GM12878 (cell line): Measurements from ENCODE around the gene SCNN1A. TPM values are rescaled to one million over a fixed set of nuclear protein-coding genes. Genes with fewer than 3 reads are reported as not detected.

ENCODE experiments used
- ATAC-seq: fragments of 200-7000 bp; cut with Tn5 transposase; 3 replicates; pipeline ENCODE4 v1.9.1; 2020; ENCODE audit warnings: mild to moderate bottlenecking, moderate library complexity
- Bru-seq: library from RNA; stranded (reverse); fragments of 400-500 nt; gene quantifications from one replicate; lab custom pipeline; 2021; lab: Mats Ljungman, UMichigan
- BruChase-seq, 2 experiments: library from RNA; stranded (reverse); fragments of 400-500 nt; gene quantifications; one replicate each; lab custom pipeline; 2021; lab: Mats Ljungman, UMichigan
- BruUV-seq: library from RNA; stranded (reverse); fragments of 400-500 nt; replicated peaks from 2 replicates; lab custom pipeline; 2021; lab: Mats Ljungman, UMichigan
- CTCF ChIA-PET: fragments of 300-600 bp; sonication (Branson Sonifier 250); formaldehyde crosslinking; extraction: SDS; loops from one replicate; lab custom pipeline; 2021; ENCODE audit warnings: inconsistent platforms; lab: Yijun Ruan, JAX
- POLR2A ChIA-PET: fragments of 350-600 bp; formaldehyde crosslinking; extraction: SDS; loops from one replicate; lab custom pipeline; 2021; ENCODE audit warnings: inconsistent platforms; lab: Charles Lee
- RAD21 ChIA-PET: fragments of 300-600 bp; sonication (Branson Sonifier 250); formaldehyde crosslinking; loops from one replicate; lab custom pipeline; 2023; ENCODE audit warnings: antibody characterized with exemption; ENCODE audit not compliant: unreplicated experiment; lab: Charles Lee
- SMC1A ChIA-PET: fragments of 300-600 bp; sonication (Branson Sonifier 250); formaldehyde crosslinking; loops from one replicate; lab custom pipeline; 2023; ENCODE audit not compliant: unreplicated experiment, uncharacterized antibody; lab: Charles Lee
- DNase-seq: peaks from one replicate; pipeline ENCODE4 v3.0.0-alpha.2; 2011; ENCODE audit warnings: low read depth, low spot score
- FAIRE-seq: peaks from 3 replicates; lab custom pipeline; 2011; peaks lifted over from hg19 to GRCh38; lab: Jason Lieb, UNC
- H2AFZ ChIP-seq: 2 replicates; pipeline ENCODE4 v1.6.0; 2011; ENCODE audit warnings: low read depth, low read length, control low read depth; ENCODE audit not compliant: control insufficient read depth
- H3K27ac ChIP-seq: 2 replicates; pipeline ENCODE4 v1.5.1; 2011; ENCODE audit warnings: control low read depth; ENCODE audit not compliant: control insufficient read depth, insufficient read depth
- H3K27me3 ChIP-seq, 2 experiments: replicated peaks in 1 of 2; 2 replicates each; pipeline versions ENCODE4 v1.6.0 to v1.6.1; 2011; ENCODE audit warnings: low read length in 1 of 2; ENCODE audit not compliant: control insufficient read depth in 2 of 2, insufficient read depth in 2 of 2
- H3K36me3 ChIP-seq, 2 experiments: 2 replicates each; pipeline ENCODE4 v1.5.1; 2011; ENCODE audit warnings: low read length in 1 of 2; ENCODE audit not compliant: control insufficient read depth in 2 of 2, insufficient read depth in 2 of 2
- H3K4me1 ChIP-seq: 2 replicates; pipeline ENCODE4 v1.6.1; 2011; ENCODE audit warnings: mild to moderate bottlenecking, low read length, moderate library complexity, mixed read lengths; ENCODE audit not compliant: control insufficient read depth, insufficient read depth
- H3K4me2 ChIP-seq: 2 replicates; pipeline ENCODE4 v1.6.0; 2011; ENCODE audit warnings: control low read depth; ENCODE audit not compliant: control insufficient read depth, insufficient read depth
- H3K4me3 ChIP-seq: fragments of 200-600 bp; sonication (generic); 2 replicates; pipeline ENCODE4 v1.5.1; 2016
- H3K79me2 ChIP-seq: 2 replicates; pipeline ENCODE4 v1.6.0; 2011; ENCODE audit warnings: low read length; ENCODE audit not compliant: control insufficient read depth, insufficient read depth
- H3K9ac ChIP-seq: 2 replicates; pipeline ENCODE4 v1.8.0; 2011; ENCODE audit warnings: low read length, control low read depth, mixed read lengths; ENCODE audit not compliant: control insufficient read depth, insufficient read depth
- H3K9me3 ChIP-seq: replicated peaks from 3 replicates; pipeline ENCODE4 v1.5.1; 2011; ENCODE audit warnings: mild to moderate bottlenecking, low read length; ENCODE audit not compliant: control insufficient read depth, insufficient read depth
- H4K20me1 ChIP-seq: 2 replicates; pipeline ENCODE4 v1.6.0; 2011; ENCODE audit not compliant: control insufficient read depth, insufficient read depth
- HCFC1 ChIP-seq: fragments of 150-350 bp; IDR thresholded peaks from 2 replicates; pipeline ENCODE4 v1.6.1; 2014; ENCODE audit warnings: low read length
- MEF2B ChIP-seq: fragments of 450-650 bp; IDR thresholded peaks from 2 replicates; pipeline ENCODE4 v1.6.1; 2018; ENCODE audit warnings: mild to moderate bottlenecking, moderate library complexity; ENCODE audit not compliant: partially characterized antibody, poor library complexity, severe bottlenecking
- MTA2 ChIP-seq: fragments of 450-650 bp; IDR thresholded peaks from 2 replicates; pipeline ENCODE4 v1.6.1; 2016; ENCODE audit warnings: low read depth, mild to moderate bottlenecking, moderate library complexity
- MYB ChIP-seq: fragments of 150-350 bp; IDR thresholded peaks from 2 replicates; pipeline ENCODE4 v1.6.1; 2014; ENCODE audit warnings: mild to moderate bottlenecking, low read depth, low read length, borderline replicate concordance
- NRF1 ChIP-seq: conservative IDR thresholded peaks from 2 replicates; pipeline ENCODE4 v1.6.1; 2011; ENCODE audit warnings: mild to moderate bottlenecking, low read depth, low read length, improper control_type of control experiment
- RFX5 ChIP-seq: IDR thresholded peaks from 2 replicates; pipeline ENCODE4 v1.6.1; 2011; ENCODE audit warnings: low read depth, low read length, improper control_type of control experiment
- SIX5 ChIP-seq: IDR thresholded peaks from 2 replicates; pipeline ENCODE4 v1.6.1; 2011; ENCODE audit warnings: mild to moderate bottlenecking, low read depth, low read length, moderate library complexity; ENCODE audit not compliant: severe bottlenecking
- WGBS: methylation state at CpG from one replicate; pipeline ENCODE4 v1.1.6; 2016; ENCODE audit warnings: low lambda C conversion rate; ENCODE audit not compliant: insufficient replicate concordance, insufficient coverage; ENCODE audit errors: missing lambda C conversion rate; 5-methylcytosine and 5-hydroxymethylcytosine counted together
- in situ Hi-C: fragments of 300-500 bp; cut with MboI; formaldehyde crosslinking; loops from 9 replicates; pipeline ENCODE4 v1.14.3; 2018; ENCODE audit warnings: mixed read lengths
- intact Hi-C: fragments of 100-400 bp; cut with micrococcal nuclease; formaldehyde crosslinking; loops from one replicate; pipeline ENCODE4 v1.14.2; 2022; ENCODE audit not compliant: unreplicated experiment
- long read RNA-seq, 2 experiments: library from polyadenylated mRNA; unstranded; transcript quantifications; one replicate each; pipeline ENCODE4 v2.0.0, GENCODE V29; 2019 to 2020
- polyA minus RNA-seq, 3 experiments: library from RNA; depleted of rRNA, polyadenylated mRNA; stranded (reverse); fragments of >200 nt; gene quantifications; 2 replicates each; pipeline ENCODE4 v1.2.3, GENCODE V29; 2011
- polyA plus RNA-seq, 11 experiments: library from polyadenylated mRNA; depleted of rRNA in 4 of 11; unstranded in 6 of 11; stranded (reverse) in 5 of 11; fragments of >200 nt; fragmentation: Nextera tagmentation in 4 of 11; fragmentation: Illumina TruSeq in 1 of 11; extraction: Ambion mirVana in 4 of 11; extraction: Trizol in 1 of 11; gene quantifications; 1 replicate in 1 of 11; 2 replicates in 10 of 11; pipeline versions ENCODE4 v1.2.1 to v1.2.3, GENCODE V29; 2011 to 2016; ENCODE audit warnings: inconsistent platforms in 2 of 11, missing spikeins in 2 of 11, low read depth in 1 of 11
- total RNA-seq, 4 experiments: library from RNA; depleted of rRNA in 3 of 4; stranded (reverse); fragments of >200 nt in 3 of 4; fragmentation: Illumina TruSeq in 1 of 4; extraction: Trizol in 1 of 4; gene quantifications; 2 replicates each; pipeline versions ENCODE4 v1.2.1 to v1.2.3, GENCODE V29; 2013 to 2021
- TF ChIP-seq, protein P1 (sequence below), 3 experiments: IDR thresholded peaks in 2 of 3; conservative IDR thresholded peaks in 1 of 3; 2 replicates each; pipeline ENCODE4 v1.5.1; 2011; ENCODE audit warnings: low read depth in 3 of 3, low read length in 3 of 3, mild to moderate bottlenecking in 3 of 3, control low read depth in 2 of 3, moderate library complexity in 2 of 3, inconsistent platforms in 1 of 3, mixed read lengths in 1 of 3; ENCODE audit not compliant: control insufficient read depth in 2 of 3, insufficient read depth in 1 of 3; ENCODE audit errors: extremely low read depth in 1 of 3

SCNN1A gene
- total RNA-seq (2013; cell fraction: nucleolus; rRNA removed), result not detected in 2 replicates
- total RNA-seq (2014; rRNA removed) (not detected in 2 replicates), total RNA-seq (2014; rRNA removed; fragmentation: Illumina TruSeq; extraction: Trizol) (not detected in 2 replicates), total RNA-seq (2021) (0.56 and 0.69 TPM in 2 replicates), polyA plus RNA-seq (2011; rRNA removed) (not detected in 2 replicates), polyA plus RNA-seq (2014; fragmentation: Illumina TruSeq; extraction: Trizol) (not detected in 2 replicates), polyA plus RNA-seq (2014; fragmentation: Nextera tagmentation; extraction: Ambion mirVana) (not detected), polyA plus RNA-seq (2014; rRNA removed) (0.03 TPM in 1 of 2 replicates, not detected in the other), polyA plus RNA-seq (2016; fragmentation: Nextera tagmentation; extraction: Ambion mirVana) (under 1 TPM in 1 of 2 experiments, not detected in 1; 0.14 TPM), polyA minus RNA-seq (2011; rRNA and poly(A)+ RNA removed) (not detected in 2 replicates), Bru-seq, nascent RNA (percentile 8 among the genes with signal in this experiment), BruChase-seq, experiment 1, labeled RNA remaining after a 6-hour chase (percentile 20 among the genes with signal in this experiment), BruChase-seq, experiment 2, labeled RNA remaining after a 2-hour chase (percentile 15 among the genes with signal in this experiment)
- polyA plus RNA-seq (2011; ENCODE audit: low read depth), result not detected
- polyA plus RNA-seq (2011; cell fraction: cytosol; rRNA removed), result not detected in 2 replicates
- polyA plus RNA-seq (2011; cell fraction: nucleus; rRNA removed), result not detected in 2 replicates
- polyA plus RNA-seq (2012), result not detected in 2 replicates
- not detected in 2 replicates for polyA minus RNA-seq (2011; cell fraction: cytosol; rRNA and poly(A)+ RNA removed)
- not detected in 2 replicates for polyA minus RNA-seq (2011; cell fraction: nucleus; rRNA and poly(A)+ RNA removed)
- long read RNA-seq, experiment 1, result 0 reads
- long read RNA-seq, experiment 2, result 0 reads

DNA sequence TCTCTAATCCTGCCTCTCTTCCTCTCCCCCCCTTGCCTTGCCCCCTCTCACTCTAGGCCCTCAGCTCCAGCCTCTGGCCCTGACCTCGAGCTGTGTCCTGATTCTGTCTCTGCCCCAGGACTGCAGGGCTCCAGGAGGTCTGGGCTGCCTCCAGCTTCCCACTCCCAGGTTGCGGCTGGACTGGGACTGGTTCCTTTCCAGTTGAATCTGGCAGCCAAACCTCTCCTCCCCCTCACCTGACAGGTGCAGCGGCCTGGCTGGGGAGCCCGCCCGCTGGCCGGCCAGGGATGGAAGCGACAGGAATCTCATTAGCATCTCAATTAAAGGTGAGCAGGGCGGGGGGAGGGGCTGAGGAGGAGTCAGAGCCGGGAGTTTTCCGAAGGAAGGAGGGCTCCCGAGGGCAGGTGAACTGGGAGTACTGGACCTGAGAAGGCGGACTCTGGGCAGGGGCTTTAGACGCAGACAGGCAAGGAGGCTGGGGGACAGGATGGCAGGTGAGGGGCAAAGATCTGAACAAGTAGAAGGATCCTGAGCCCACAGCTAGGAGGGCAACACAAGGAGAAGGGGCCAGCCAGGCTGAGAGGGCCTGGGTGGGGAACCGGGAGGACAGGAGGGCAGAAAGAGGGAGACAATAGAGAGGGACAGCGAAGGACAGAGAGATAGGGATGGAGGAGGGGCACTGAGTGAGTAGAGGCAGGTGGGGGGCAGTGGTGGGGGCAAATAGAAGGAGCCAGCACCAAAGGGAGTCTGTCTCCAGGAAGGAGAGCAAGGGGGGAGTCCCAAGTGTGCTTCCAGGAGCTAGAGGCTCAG is at the start of gene SCNN1A:
TSS of gene SCNN1A (minus strand) at position 295 of the 810 bp plus-strand sequence. CDS start 780 bp downstream, outside the sequence.
- H3K27ac ChIP-seq, result no peak within 1 kb of the TSS
- no peak for FAIRE-seq
- ATAC-seq, result no peak
- H3K36me3 ChIP-seq, result no peaks in the 10 kb centered on the region
- no peaks in the 10 kb centered on the region for H3K79me2 ChIP-seq
- H2AFZ ChIP-seq, result no peak within 1 kb of the TSS
- BruUV-seq, result no TSS peak
- no peaks in the 10 kb centered on the region for H3K9me3 ChIP-seq
- in situ Hi-C loops, result no loop called here
- H3K4me3 ChIP-seq, result no peak within 1 kb of the TSS
- H3K4me2 ChIP-seq, result no peak within 1 kb of the TSS
- POLR2A ChIA-PET, result no interaction called here
- 48% methylated on average over 14 of the region's 15 CpGs for WGBS
- peaks cover 0 to 2% of the 10 kb centered on the region in 2 experiments; a peak in 2 of 4 replicates for H3K27me3 ChIP-seq
- no peak for TF ChIP-seq HCFC1
- TF ChIP-seq MYB, result no peak
- TF ChIP-seq MTA2, result no peak
- no peak for TF ChIP-seq RFX5
- TF ChIP-seq NRF1, result no peak
- no peak for TF ChIP-seq MEF2B
- TF ChIP-seq SIX5, result no peak
- TF ChIP-seq, protein P1, sequence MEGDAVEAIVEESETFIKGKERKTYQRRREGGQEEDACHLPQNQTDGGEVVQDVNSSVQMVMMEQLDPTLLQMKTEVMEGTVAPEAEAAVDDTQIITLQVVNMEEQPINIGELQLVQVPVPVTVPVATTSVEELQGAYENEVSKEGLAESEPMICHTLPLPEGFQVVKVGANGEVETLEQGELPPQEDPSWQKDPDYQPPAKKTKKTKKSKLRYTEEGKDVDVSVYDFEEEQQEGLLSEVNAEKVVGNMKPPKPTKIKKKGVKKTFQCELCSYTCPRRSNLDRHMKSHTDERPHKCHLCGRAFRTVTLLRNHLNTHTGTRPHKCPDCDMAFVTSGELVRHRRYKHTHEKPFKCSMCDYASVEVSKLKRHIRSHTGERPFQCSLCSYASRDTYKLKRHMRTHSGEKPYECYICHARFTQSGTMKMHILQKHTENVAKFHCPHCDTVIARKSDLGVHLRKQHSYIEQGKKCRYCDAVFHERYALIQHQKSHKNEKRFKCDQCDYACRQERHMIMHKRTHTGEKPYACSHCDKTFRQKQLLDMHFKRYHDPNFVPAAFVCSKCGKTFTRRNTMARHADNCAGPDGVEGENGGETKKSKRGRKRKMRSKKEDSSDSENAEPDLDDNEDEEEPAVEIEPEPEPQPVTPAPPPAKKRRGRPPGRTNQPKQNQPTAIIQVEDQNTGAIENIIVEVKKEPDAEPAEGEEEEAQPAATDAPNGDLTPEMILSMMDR (IDR thresholded peaks at IDR 0.05 in 2 of 3, conservative IDR thresholded peaks at IDR 0.05 in 1 of 3; ENCODE audit: control insufficient read depth in 2 of 3, extremely low read depth in 1 of 3, insufficient read depth in 1 of 3, low read depth in 3 of 3, low read length in 3 of 3), result no peak
- TF ChIP-seq, all 136 proteins: peak for 0
- Histone ChIP-seq H3K4me1 (no peaks in the 10 kb centered on the region), H4K20me1 (no peaks in the 10 kb centered on the region), H3K9ac (no peak within 1 kb of the TSS)
- intact Hi-C loops, result no loop called here
- ChIA-PET SMC1A (no interaction called here), RAD21 (no interaction called here), CTCF (no interaction called here)
- DNase-seq, result no peak
